ENCODE results near the gene FILIP1.

FILIP1 gene

GRCh38 chr6:75463908-75464307, 29.7 kb downstream of the FILIP1 start:
- Histone ChIP-seq H3K79me1 (replicated peaks; ENCODE audit: low read length, poor library complexity, severe bottlenecking) (peaks cover 10% of the 10 kb centered on the region), H2BK5ac (ENCODE audit: low read depth, low read length, poor library complexity, severe bottlenecking) (no peak overlapping the region), H2BK120ac (ENCODE audit: low read depth, low read length) (no peak overlapping the region), H3K18ac (ENCODE audit: low read depth in 1 of 2, low read length in 2 of 2) (no peak overlapping the region), H3K4me3 (ENCODE audit: insufficient read depth in 1 of 2, low read depth in 1 of 2, low read length in 2 of 2) (no peak overlapping the region), H2BK15ac (ENCODE audit: low read depth, poor library complexity, severe bottlenecking) (no peak overlapping the region), H3K27me3 (ENCODE audit: control insufficient read depth in 1 of 2, insufficient read depth in 1 of 2, low read length in 2 of 2) (no peaks in the 10 kb centered on the region), H3K4me1 (ENCODE audit: control insufficient read depth, insufficient read depth, low read depth, low read length) (no peaks in the 10 kb centered on the region), H3K14ac (ENCODE audit: low read length in 2 of 2) (no peak overlapping the region), H2AFZ (ENCODE audit: low read depth, low read length) (no peak overlapping the region), H3K9me3 (ENCODE audit: control insufficient read depth, low read length) (no peaks in the 10 kb centered on the region), H2AK5ac (ENCODE audit: low read length, severe bottlenecking) (no peak overlapping the region), H3K9ac (ENCODE audit: low read length) (no peak overlapping the region), H4K8ac (ENCODE audit: low read length) (no peak overlapping the region), H3K23ac (ENCODE audit: low read length in 2 of 2) (no peak overlapping the region), H3K4ac (ENCODE audit: low read depth in 1 of 2, low read length in 2 of 2) (no peak overlapping the region), H3K36me3 (ENCODE audit: control insufficient read depth in 1 of 2, insufficient read depth in 2 of 2, low read depth in 1 of 2, low read length in 2 of 2) (no peaks in the 10 kb centered on the region), H3K27ac (ENCODE audit: low read length, poor library complexity, severe bottlenecking) (no peak overlapping the region), H4K91ac (ENCODE audit: low read length) (no peak overlapping the region), H2BK12ac (ENCODE audit: low read length in 2 of 2) (no peak overlapping the region), H3K4me2 (ENCODE audit: low read length, poor library complexity, severe bottlenecking) (no peak overlapping the region)
- WGBS, result no CpG with 5 or more reads among the region's 1 CpG
- no peak for DNase-seq

- H3K4me3 ChIP-seq (ENCODE audit: insufficient read depth in 1 of 2, low read depth in 1 of 2, low read length in 2 of 2), result no peak overlapping the region
- H3K4me2 ChIP-seq (ENCODE audit: low read length, poor library complexity, severe bottlenecking), result no peak overlapping the region
- H3K18ac ChIP-seq (ENCODE audit: low read depth in 1 of 2, low read length in 2 of 2), result no peak overlapping the region
- H3K14ac ChIP-seq (ENCODE audit: low read length in 2 of 2), result no peak overlapping the region
- no peak overlapping the region for H3K9ac ChIP-seq (ENCODE audit: low read length)
- no peak overlapping the region for H3K4ac ChIP-seq (ENCODE audit: low read depth in 1 of 2, low read length in 2 of 2)
- no peak overlapping the region for H2BK15ac ChIP-seq (ENCODE audit: low read depth, poor library complexity, severe bottlenecking)
- WGBS, result 92% methylated on average over 3 of the region's 5 CpGs
- no peaks in the 10 kb centered on the region for H3K9me3 ChIP-seq (ENCODE audit: control insufficient read depth, low read length)
- no peak overlapping the region for H4K91ac ChIP-seq (ENCODE audit: low read length)
- peaks cover 10% of the 10 kb centered on the region for H3K79me1 ChIP-seq (replicated peaks; ENCODE audit: low read length, poor library complexity, severe bottlenecking)
- H2AFZ ChIP-seq (ENCODE audit: low read depth, low read length), result no peak overlapping the region
- H3K27ac ChIP-seq (ENCODE audit: low read length, poor library complexity, severe bottlenecking), result no peak overlapping the region
- no peak overlapping the region for H3K23ac ChIP-seq (ENCODE audit: low read length in 2 of 2)
- no peak overlapping the region for H4K8ac ChIP-seq (ENCODE audit: low read length)
- H2BK120ac ChIP-seq (ENCODE audit: low read depth, low read length), result no peak overlapping the region
- no peak overlapping the region for H2BK5ac ChIP-seq (ENCODE audit: low read depth, low read length, poor library complexity, severe bottlenecking)
- no peak overlapping the region for H2AK5ac ChIP-seq (ENCODE audit: low read length, severe bottlenecking)
- H3K4me1 ChIP-seq (ENCODE audit: control insufficient read depth, insufficient read depth, low read depth, low read length), result no peaks in the 10 kb centered on the region
- no peak overlapping the region for H2BK12ac ChIP-seq (ENCODE audit: low read length in 2 of 2)
- no peaks in the 10 kb centered on the region for H3K36me3 ChIP-seq (ENCODE audit: control insufficient read depth in 1 of 2, insufficient read depth in 2 of 2, low read depth in 1 of 2, low read length in 2 of 2)
- H3K27me3 ChIP-seq (ENCODE audit: control insufficient read depth in 1 of 2, insufficient read depth in 1 of 2, low read length in 2 of 2), result no peaks in the 10 kb centered on the region
- no peak for DNase-seq
Measured at GRCh38 chr6:75463061-75463460, 30.5 kb downstream of the FILIP1 start.

GRCh38 chr6:75460681-75461080, 32.9 kb downstream of the FILIP1 start:
- Histone ChIP-seq H4K91ac (ENCODE audit: low read length) (no peak overlapping the region), H3K9me3 (ENCODE audit: control insufficient read depth, low read length) (no peaks in the 10 kb centered on the region), H3K27ac (ENCODE audit: low read length, poor library complexity, severe bottlenecking) (no peak overlapping the region), H3K79me1 (replicated peaks; ENCODE audit: low read length, poor library complexity, severe bottlenecking) (peaks cover 5% of the 10 kb centered on the region), H2AK5ac (ENCODE audit: low read length, severe bottlenecking) (no peak overlapping the region), H3K23ac (ENCODE audit: low read length in 2 of 2) (no peak overlapping the region), H2BK12ac (ENCODE audit: low read length in 2 of 2) (no peak overlapping the region), H4K8ac (ENCODE audit: low read length) (no peak overlapping the region), H3K9ac (ENCODE audit: low read length) (peak overlapping the region; percentile 24), H3K4me3 (ENCODE audit: insufficient read depth in 1 of 2, low read depth in 1 of 2, low read length in 2 of 2) (no peak overlapping the region), H3K36me3 (ENCODE audit: control insufficient read depth in 1 of 2, insufficient read depth in 2 of 2, low read depth in 1 of 2, low read length in 2 of 2) (no peaks in the 10 kb centered on the region), H3K27me3 (ENCODE audit: control insufficient read depth in 1 of 2, insufficient read depth in 1 of 2, low read length in 2 of 2) (no peaks in the 10 kb centered on the region), H2AFZ (ENCODE audit: low read depth, low read length) (no peak overlapping the region), H2BK5ac (ENCODE audit: low read depth, low read length, poor library complexity, severe bottlenecking) (no peak overlapping the region), H2BK120ac (ENCODE audit: low read depth, low read length) (no peak overlapping the region), H3K18ac (ENCODE audit: low read depth in 1 of 2, low read length in 2 of 2) (no peak overlapping the region), H3K4ac (ENCODE audit: low read depth in 1 of 2, low read length in 2 of 2) (no peak overlapping the region), H3K4me1 (ENCODE audit: control insufficient read depth, insufficient read depth, low read depth, low read length) (no peaks in the 10 kb centered on the region), H2BK15ac (ENCODE audit: low read depth, poor library complexity, severe bottlenecking) (no peak overlapping the region), H3K4me2 (ENCODE audit: low read length, poor library complexity, severe bottlenecking) (no peak overlapping the region), H3K14ac (ENCODE audit: low read length in 2 of 2) (no peak overlapping the region)
- peak; percentile 31 for DNase-seq
- WGBS, result 73% methylated on average over 1 of the region's 2 CpGs

GRCh38 chr6:75458895-75459294, 34.7 kb downstream of the FILIP1 start:
- Histone ChIP-seq H2BK15ac (ENCODE audit: low read depth, poor library complexity, severe bottlenecking) (no peak overlapping the region), H3K79me1 (replicated peaks; ENCODE audit: low read length, poor library complexity, severe bottlenecking) (peaks cover 8% of the 10 kb centered on the region), H3K36me3 (ENCODE audit: control insufficient read depth in 1 of 2, insufficient read depth in 2 of 2, low read depth in 1 of 2, low read length in 2 of 2) (no peaks in the 10 kb centered on the region), H3K23ac (ENCODE audit: low read length in 2 of 2) (no peak overlapping the region), H2AFZ (ENCODE audit: low read depth, low read length) (no peak overlapping the region), H3K4ac (ENCODE audit: low read depth in 1 of 2, low read length in 2 of 2) (no peak overlapping the region), H2BK5ac (ENCODE audit: low read depth, low read length, poor library complexity, severe bottlenecking) (no peak overlapping the region), H4K91ac (ENCODE audit: low read length) (no peak overlapping the region), H3K4me3 (ENCODE audit: insufficient read depth in 1 of 2, low read depth in 1 of 2, low read length in 2 of 2) (no peak overlapping the region), H3K14ac (ENCODE audit: low read length in 2 of 2) (no peak overlapping the region), H2AK5ac (ENCODE audit: low read length, severe bottlenecking) (no peak overlapping the region), H3K4me2 (ENCODE audit: low read length, poor library complexity, severe bottlenecking) (no peak overlapping the region), H3K27ac (ENCODE audit: low read length, poor library complexity, severe bottlenecking) (peak overlapping the region; percentile 62), H2BK120ac (ENCODE audit: low read depth, low read length) (no peak overlapping the region), H3K27me3 (ENCODE audit: control insufficient read depth in 1 of 2, insufficient read depth in 1 of 2, low read length in 2 of 2) (no peaks in the 10 kb centered on the region), H4K8ac (ENCODE audit: low read length) (no peak overlapping the region), H3K9me3 (ENCODE audit: control insufficient read depth, low read length) (no peaks in the 10 kb centered on the region), H2BK12ac (ENCODE audit: low read length in 2 of 2) (no peak overlapping the region), H3K9ac (ENCODE audit: low read length) (peak overlapping the region; percentile 60), H3K4me1 (ENCODE audit: control insufficient read depth, insufficient read depth, low read depth, low read length) (no peaks in the 10 kb centered on the region), H3K18ac (ENCODE audit: low read depth in 1 of 2, low read length in 2 of 2) (no peak overlapping the region)
- WGBS, result 87% methylated on average over 2 of the region's 4 CpGs
- DNase-seq, result no peak

Data from mesenchymal stem cell (in vitro differentiated cells and primary cell).